HG03558 (cell line): ENCODE results near the gene PTPRM.

Experiments used
- ATAC-seq: cut with Tn5 transposase; IDR thresholded peaks from one replicate; pipeline ENCODE4 v1.9.1; 2021; ENCODE audit warnings: moderate number of reproducible peaks; ENCODE audit not compliant: unreplicated experiment; ENCODE audit errors: extremely low read depth

The PTPRM gene

DNA sequence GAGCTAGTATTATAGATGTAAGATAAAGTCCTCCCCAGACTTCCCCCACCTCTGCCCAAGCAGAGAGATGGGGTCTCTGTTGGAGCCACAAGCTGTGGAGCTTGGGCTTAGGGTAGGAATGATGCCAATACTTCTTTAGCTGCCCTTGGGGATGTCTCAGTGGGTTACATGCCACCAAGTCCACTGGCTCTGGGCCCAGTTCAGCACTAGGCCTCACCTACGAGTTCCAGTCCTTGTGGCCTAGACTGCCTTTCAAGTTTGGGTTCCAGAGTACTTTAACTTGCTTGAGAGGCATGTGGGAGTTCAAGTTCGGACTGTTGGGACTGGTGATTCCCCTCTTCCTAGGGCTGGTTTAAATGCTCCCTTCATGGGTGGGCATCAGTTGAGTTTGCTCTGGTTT lies 272.4 kb downstream of the PTPRM start:
- ATAC-seq: no peak

DNA sequence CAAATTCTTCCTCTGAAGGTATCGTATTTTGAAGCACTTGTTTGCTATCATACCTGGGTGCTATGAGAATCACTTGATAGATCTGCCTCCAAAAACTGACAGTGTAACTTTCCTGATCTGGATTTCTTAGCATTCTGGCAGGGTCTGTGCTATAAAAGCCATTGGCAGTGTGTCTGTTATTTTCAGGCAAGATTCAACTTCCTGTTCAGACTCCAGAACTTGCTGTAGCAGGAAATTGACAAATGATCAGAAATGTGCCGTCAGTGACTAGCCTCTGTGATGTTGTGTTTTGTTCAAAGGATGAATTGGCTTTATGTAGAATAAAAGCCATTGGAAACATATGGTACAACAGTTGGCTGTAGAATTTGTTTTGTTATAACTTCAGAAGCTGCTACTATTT lies 273.3 kb downstream of the PTPRM start:
- ATAC-seq: no peak

DNA sequence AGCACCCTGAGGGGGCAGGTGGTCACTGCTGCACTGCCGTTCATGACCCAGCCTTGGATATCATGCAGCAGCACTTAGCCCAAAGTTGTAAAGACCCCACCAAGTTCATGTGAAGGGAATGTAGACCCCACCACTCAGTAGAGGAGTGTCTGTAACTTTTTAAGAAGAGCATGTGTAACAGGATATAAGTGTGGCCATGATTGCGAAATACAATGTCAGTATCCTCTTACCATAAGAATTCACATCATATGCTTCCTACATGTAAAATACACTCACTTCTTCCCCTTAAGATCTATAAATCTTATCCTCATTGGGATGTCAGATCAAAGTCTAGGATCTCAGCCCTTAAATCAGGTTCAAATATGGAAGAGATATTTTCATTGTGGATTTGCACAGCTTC lies 276.9 kb downstream of the PTPRM start:
- ATAC-seq: no peak

DNA sequence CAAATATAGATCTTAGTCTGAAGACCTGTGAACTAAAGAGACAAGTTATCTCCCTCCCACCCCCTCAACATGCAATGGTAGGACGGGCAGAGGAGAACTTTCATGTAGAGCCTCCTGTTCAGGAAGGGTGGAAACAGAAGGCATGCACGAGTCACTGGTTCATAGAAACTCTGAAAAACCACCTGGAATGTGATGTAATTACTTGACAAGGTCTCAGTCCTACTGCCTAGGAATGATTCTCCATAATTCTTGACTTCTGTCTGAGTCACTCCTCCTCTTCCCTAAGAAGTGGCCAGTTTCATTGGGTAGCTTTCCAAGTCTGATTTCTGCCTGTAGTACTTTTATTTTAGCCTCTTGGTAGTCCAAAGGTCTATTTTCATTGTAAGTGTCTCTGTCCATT lies 277.3 kb downstream of the PTPRM start:
- ATAC-seq: no peak

DNA sequence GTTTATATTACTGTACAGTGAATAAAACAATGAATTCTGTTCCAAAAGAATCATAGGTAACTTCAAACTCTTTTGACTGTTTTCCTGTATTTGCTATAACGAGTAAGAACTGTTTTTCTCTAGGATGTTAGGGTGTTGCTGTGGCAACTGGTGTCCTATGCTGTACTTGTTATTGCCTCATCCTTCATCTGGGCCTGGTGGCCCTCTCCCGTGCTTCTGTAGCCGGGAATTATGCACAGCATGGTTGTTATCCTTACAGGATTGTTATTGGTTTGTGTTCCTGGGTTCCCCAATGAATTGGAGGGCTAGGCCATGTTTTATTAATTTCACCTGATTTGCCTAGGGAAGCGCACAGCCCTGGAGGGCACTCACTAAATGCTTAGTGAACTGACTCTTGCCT lies 279.2 kb downstream of the PTPRM start:
- no peak for ATAC-seq

DNA sequence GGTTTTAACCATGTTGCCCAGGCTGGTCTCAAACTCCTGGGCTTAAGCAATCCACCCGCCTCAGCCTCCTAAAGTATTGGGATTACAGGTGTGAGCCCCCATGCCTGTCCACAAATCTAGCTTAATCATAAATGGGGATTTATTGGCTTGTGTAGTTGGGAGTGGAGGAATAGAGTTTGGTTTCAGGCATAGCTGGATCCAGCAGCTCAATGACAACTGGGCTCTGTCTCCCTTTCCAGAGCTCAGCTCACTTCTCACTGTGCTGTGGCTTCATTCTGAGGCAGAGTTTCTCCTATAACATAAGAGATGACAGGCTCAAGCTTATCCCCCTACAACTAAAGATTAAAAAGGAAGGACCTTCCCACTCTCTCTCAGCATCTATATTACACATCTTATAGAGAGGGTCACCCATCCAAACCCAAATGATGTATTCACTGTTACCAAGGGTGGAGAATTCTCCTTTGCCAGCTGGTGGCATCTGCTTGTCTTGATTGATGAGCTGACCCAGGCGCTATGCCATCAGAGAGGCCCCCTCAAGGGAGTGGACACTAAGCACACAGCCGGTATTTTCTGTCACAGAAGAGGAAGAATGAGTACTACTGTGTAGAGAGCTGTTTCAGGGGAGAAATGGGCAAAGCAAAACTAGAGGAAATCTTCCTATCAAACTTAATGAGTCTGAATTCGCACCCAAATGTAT lies 280.4 kb downstream of the PTPRM start:
- no peak for ATAC-seq

DNA sequence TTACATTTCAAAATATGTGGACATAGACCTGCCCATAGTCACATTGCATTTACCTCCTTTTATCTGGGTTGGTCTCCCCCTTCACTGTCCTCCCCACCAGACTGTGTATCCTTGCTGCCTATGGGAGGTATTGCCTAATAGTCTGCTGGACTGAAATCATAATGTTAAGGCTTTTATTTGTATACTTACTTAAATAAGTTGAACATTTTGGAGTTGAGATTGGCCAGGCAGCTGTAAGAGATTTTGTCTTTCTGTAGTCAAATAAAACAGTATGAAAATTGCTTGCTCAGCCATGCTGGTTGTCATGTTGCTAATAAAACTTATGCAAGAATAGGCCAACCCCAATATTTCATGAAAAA lies 280.9 kb downstream of the PTPRM start:
- no peak for ATAC-seq

DNA sequence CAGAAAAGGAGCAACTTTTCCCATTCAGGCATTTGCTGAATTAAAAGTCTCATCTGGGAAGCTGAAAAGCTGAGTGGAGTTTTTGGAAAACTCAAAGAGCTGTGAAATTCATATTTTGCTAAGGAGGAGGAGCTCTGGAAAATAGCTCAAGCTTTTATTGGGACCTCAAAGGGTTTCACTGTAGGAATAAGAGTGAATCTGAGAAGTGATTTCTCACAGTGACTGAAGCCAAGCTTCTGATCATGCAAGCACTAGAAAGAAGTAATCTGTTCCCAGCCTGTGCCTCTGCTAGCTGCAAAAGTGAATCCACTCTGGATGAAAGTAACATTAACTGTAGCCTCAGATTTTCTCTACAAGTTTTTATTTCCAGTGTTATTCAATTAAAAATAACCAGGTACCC lies 283.3 kb downstream of the PTPRM start:
- ATAC-seq: no peak

DNA sequence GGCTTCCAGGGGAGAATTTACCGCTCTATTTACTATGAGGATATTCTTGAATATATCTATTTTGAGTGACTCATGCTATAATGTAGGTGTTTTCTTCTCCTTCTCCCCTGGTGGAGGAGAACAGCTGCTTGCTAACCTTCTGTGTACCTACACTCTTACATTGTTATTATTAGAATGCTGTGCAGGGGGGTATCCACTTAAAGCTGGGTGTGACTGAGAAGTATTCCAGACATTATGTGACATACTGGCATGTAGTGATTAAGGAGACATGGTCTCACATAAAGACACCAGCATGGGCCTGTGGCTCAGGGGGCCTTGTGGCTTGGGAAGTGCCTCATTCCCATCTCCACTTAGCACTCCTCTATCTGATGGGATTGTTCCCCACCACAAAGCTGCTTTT lies 287.9 kb downstream of the PTPRM start:
- ATAC-seq: no peak

DNA sequence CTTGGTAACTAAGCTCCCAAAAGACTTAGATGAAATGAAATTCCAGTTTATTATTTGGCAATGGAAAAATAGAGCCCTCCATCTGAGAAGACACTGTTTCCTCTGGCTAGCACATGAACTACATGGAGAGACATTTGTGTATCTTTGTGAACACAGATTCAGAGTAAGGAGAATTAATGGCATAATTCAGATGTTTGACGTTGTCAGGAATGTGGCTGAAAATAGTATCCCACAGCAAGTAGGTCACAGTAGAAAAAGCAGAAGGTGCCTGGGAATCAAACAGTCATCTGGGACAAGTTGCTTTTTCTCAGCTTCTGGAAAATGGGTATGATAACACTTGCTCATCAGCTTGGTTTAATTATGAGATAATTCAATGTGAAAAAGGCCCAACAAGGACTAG lies 288.6 kb downstream of the PTPRM start:
- no peak for ATAC-seq

DNA sequence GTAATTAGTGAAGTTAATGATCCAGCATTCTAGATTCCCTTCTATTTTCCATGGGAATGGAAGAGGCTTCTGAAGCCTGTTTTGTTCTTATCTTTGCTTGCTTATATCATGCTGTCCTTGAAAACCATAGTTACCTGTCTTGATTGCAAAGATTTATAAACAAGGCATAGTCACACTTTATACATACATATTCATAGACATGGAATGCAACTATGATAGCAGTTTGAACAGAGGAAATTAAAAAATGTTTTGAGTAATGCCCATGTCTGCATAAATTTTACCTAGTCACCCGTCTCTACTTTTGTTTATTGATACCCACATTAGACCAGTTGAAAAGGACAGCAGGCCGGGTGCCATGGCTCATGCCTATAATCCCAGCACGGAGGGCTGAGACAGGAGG lies 289.0 kb downstream of the PTPRM start:
- ATAC-seq: no peak

DNA sequence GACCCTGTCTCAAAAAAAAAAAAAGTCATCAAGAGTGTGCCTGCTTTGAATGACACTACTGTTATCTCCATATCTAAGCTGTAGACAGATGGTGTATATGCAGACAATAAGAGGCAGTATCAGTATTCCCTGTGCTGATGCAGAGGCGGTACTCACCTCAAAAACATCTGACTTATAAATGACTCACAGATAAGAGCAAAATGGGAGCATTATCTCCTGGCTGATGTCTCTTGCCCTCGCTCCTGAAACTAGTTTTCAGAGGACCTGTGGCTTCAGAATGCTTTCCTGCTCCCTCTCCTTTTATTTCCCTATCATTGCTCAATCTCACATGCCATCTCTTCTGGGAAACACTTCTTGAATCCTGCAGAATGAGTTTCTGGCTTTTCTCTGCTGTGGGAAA lies 289.6 kb downstream of the PTPRM start:
- no peak for ATAC-seq

DNA sequence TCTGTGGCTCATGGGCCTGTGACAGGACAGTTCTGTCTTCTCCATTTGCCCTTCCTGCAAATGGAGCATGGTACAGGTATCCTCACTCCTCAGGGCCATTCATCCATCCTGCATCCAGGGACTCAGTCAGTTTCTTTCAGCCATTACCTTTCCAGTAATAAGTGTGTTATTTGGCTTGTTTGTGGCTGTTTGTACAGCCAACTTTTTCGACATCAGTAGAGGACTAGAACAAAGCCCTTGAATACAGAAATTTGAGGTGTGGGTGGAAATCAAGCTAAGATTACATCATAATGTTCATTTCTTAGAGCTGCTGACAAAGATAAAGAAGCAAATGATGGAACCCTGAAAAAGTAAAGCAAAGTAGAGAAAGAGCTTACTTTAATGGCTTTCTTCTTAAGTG lies 290.4 kb downstream of the PTPRM start:
- ATAC-seq: no peak

DNA sequence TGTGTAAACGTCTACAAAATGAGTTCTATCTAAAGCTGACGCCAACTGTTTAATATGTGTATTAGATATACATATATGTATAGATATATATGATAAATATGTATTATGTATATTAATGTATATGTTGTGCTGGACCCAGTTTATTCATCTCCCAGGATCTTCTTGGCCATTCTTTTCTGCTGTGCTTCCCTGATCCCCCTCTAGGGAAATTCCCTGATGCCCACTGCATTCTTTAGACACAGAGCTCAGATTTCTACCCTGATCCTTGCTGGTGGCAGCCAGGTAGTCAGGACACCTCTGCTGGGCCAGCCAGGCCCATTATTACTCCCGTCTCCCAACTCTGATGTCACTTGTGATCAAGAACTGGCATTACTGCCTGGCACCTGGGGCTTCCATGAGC lies 292.0 kb downstream of the PTPRM start:
- no peak for ATAC-seq

DNA sequence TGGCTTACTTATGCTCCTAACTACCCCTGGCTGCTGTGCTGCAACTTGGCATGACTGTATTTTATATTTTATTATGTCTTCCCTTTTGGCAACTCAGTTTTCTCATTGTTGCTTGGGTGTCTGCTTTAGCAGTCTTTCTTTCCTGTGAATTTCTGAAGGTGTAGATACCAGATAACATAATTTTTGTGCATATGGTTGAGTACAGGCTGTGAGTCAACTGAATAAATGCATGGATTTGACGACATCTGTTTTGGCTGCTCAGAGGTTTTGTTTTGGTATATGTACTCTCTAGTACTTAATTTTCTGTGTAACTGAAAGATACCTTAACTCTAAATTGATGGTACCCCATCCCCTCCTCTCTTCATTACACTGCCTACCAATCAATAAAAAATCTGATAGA lies 303.1 kb downstream of the PTPRM start:
- no peak for ATAC-seq

DNA sequence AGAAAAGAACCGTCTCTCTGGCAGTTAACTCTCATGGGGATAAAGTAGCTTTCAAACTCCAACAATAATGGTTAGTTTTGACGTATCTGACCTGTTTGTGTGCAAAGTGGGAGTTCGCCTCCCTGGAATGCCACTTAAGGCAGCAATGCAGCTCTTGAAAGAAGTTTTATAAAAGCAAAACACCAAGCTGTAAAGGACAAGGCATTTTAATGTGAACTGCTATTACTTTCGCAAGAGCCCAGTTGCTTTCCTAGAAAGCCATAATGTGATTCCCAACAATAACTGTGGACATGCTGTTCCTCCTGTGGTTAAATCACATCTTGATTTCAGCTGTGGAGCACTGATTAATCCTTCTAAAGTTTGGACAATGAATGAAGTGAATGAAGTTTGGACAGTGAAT lies 303.7 kb downstream of the PTPRM start:
- no peak for ATAC-seq

DNA sequence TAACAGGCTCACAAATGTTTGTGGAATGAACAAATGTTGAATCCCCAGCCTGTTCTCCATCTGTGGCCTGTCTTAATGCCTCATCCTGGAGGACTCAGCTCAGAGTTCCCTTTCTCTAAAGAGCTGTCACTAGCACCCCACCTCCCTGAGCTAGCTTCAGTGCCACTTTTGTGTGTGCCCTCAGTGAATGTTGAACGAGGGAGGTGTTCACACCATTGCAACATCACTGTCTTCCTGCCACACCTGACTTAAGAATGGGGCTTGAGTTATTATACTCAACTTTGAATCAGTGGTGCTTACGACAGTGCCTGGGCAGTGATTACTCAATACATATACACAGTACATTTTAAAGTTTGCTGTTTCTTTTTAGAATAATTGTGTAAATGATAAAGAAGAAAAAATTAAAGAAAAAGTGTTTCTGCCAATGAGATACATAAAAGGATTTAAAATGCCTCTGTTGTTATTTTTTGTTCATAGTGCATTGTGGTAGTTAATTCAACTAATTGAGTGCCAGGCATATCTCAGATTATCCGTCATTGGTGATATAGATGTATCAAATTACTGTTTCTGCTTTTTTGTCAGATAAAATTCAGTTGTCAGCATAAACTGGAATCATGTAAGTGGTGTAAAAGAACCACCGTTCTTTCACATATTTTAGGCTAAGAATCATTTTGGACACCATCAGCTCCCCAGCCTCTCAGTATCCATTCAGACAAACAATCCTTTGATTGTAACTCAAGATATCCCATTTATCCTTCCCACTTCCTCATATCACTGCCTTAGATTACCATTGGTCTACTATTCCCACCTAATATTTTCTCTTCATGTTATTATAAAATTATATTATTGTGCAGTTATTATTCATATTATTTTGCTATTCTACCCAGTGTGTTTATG lies 304.7 kb downstream of the PTPRM start:
- no peak for ATAC-seq

DNA sequence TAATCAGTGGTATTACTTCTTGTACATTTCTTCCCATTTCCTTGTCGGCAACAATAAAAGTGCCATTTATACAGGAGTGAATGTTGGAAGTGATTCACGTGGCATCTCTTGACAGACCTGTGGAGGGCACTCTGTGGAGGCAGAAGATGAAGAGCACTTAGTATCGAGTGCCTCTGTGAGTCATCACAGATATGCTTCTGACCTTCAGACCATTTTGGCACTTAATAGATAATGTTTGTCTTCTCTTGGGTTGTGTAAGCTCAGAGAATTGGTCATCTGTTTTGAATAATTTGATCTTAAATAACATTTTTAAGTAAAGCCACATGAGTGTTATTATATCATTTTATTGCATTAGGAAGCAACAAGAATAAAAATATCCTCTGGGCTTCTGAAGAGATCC lies 305.5 kb downstream of the PTPRM start:
- ATAC-seq: no peak

DNA sequence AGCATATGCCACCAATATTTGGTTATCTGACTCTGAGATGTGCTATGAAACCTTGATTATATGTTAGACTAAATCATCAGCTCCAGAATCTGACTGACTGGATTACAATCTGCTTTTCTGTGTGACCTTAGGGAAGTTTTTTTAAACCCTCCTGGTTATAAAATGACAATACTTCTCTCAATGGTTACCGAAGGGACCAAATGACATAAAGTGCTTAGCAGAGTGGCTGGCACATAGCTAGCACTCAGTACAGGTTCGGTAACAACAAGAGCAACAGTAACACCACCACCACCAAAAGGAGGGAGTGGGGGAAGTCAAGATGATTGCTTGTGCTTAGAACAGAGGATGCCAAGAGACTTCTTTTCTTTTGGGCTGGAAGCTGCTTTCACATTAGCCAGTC lies 306.2 kb downstream of the PTPRM start:
- no peak for ATAC-seq

DNA sequence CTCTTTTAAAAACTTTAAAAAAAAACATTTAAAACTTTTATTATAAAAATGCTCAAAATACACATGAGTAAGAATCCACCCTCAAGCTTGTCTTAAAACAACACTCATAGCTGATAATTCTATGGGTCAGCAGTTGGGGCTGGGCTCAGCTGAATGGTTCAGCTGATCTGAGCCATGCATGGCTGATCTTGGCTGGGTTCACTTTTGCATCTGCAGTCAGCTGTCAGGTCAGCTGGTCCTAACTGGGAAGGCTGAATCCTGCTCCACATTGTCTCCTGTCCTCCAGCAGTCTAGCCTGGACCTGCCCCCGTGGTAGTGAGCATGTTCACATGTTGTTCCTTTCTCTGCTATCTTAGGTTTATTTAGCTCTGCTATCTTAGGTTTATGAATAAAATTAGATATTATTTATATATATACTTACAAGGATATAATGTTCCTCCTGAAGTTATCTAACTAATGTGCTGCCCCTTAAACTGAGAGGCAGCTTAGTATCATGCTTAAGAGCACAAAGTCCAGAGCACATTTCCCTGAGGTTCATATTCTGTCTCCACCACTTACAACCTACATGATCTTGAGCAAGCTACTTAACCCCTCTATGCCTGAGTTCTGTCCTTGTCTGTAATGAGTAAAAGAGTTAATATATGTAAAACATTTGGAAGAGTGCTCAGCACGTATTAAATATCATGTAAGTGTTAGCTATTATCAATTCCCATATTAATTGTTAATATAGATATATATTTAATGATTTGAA lies 309.4 kb downstream of the PTPRM start:
- no peak for ATAC-seq

DNA sequence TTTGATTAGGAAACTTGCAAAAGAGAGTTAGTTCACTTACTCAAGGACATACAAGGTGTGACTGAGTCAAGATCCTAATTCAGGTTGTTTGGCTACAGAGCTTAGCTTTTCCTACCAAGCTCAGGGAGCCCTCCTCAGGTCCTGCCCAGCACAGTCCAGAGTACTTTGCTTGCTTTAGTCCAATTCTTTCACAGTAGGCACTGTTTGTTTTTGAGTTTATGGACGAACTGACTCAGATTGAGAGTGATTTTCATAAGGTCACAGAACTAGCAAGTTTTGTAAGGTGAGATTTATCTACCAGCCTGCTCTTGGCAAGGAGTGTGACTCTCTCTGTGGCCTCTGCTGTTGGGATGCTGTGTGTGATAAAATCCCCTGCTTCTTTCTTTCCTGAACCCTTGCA lies 310.5 kb downstream of the PTPRM start:
- ATAC-seq: no peak
